Glutamatergic neuron (in vitro differentiated cells): ENCODE data around the gene TSR3. TPM values are rescaled to one million over a fixed set of nuclear protein-coding genes. Genes with fewer than 3 reads are reported as not detected.
A peak's percentile ranks its signal among the peaks of the same experiment; 100 is the strongest.

ENCODE experiments used
- DNase-seq: peaks from one replicate; pipeline ENCODE4 v3.0.0; 2022
- H3K27ac Mint-ChIP-seq: one replicate; pipeline ENCODE4 v1.8.0; 2020; ENCODE audit warnings: mild to moderate bottlenecking, mixed read lengths, inconsistent platforms; ENCODE audit not compliant: unreplicated experiment
- H3K27me3 Mint-ChIP-seq: one replicate; pipeline ENCODE4 v1.8.0; 2020; ENCODE audit warnings: mild to moderate bottlenecking, moderate library complexity, mixed read lengths, inconsistent platforms; ENCODE audit not compliant: unreplicated experiment
- H3K36me3 Mint-ChIP-seq: one replicate; pipeline ENCODE4 v1.8.0; 2020; ENCODE audit warnings: mild to moderate bottlenecking, mixed read lengths, inconsistent platforms; ENCODE audit not compliant: unreplicated experiment
- H3K4me1 Mint-ChIP-seq: one replicate; pipeline ENCODE4 v1.8.0; 2020; ENCODE audit warnings: mild to moderate bottlenecking, low read depth, mixed read lengths, inconsistent platforms; ENCODE audit not compliant: unreplicated experiment
- H3K4me3 Mint-ChIP-seq: one replicate; pipeline ENCODE4 v1.8.0; 2020; ENCODE audit warnings: mild to moderate bottlenecking, mixed read lengths, inconsistent platforms; ENCODE audit not compliant: unreplicated experiment
- H3K9me3 Mint-ChIP-seq: one replicate; pipeline ENCODE4 v1.8.0; 2020; ENCODE audit warnings: mild to moderate bottlenecking, moderate library complexity, mixed read lengths, inconsistent platforms; ENCODE audit not compliant: unreplicated experiment
- CTCF ChIP-seq: fragments of 200-600 bp; sonication (generic); IDR thresholded peaks from one replicate; pipeline ENCODE4 v1.5.0; 2021; ENCODE audit not compliant: partially characterized antibody, unreplicated experiment
- total RNA-seq: library from RNA; stranded (reverse); fragmentation: NEBNext Ultra II Directional; extraction: Animal tissue kit (Norgen Biotek cat#: 25700); gene quantifications from one replicate; pipeline ENCODE4 v1.2.1, GENCODE V29; 2021; ENCODE audit not compliant: unreplicated experiment

Gene TSR3
- total RNA-seq, 1 donor from 2014 or later: 52.5 TPM

DNA sequence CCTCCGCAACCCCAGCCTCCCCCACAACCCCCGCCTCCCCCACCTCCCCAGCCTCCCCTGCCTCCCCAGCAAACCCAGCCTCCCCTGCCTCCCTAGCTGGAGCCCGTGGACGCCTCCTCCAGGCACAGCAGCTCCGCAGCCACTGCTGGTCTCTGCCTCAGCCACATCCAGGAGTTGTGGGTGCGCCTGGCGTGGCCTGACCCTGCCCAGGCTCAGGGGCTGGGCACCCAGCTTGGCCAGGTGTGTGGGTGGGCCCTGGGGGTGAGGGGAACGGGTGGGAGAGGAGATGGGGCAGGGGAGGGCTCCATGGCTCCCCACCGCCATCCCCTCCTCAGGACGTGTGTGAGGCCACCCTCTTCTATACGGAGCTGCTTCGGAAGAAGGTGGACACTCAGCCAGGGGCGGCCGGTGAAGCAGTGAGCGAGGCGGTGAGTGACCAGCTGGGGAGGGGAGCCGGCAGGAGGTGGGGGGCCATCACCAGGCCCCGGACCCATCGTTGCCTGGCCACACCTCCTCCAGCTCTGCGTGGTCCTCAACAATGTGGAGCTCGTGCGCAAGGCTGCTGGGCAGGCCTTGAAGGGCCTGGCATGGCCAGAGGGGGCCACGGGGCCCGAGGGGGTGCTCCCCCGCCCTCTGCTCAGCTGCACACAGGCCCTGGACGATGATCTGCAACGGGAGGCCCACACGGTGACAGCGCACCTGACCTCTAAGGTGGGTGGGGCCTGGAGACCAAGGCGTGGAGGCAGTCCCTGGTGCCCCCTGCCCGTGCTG is 5.8 kb downstream of the TSR3 start:
- Mint-ChIP-seq H3K4me1 (no peaks in the 10 kb centered on the region), H3K4me3 (no peak overlapping the region), H3K9me3 (peaks cover 17% of the 10 kb centered on the region), H3K27me3 (peaks cover 11% of the 10 kb centered on the region), H3K27ac (no peak overlapping the region), H3K36me3 (no peaks in the 10 kb centered on the region)
- no peak for TF ChIP-seq CTCF
- no peak for DNase-seq

- Mint-ChIP-seq H3K9me3 (peaks cover 13% of the 10 kb centered on the region), H3K4me1 (no peaks in the 10 kb centered on the region), H3K36me3 (no peaks in the 10 kb centered on the region), H3K4me3 (no peak overlapping the region), H3K27ac (no peak overlapping the region), H3K27me3 (peaks cover 12% of the 10 kb centered on the region)
- peak; percentile 17 for DNase-seq
- no peak for TF ChIP-seq CTCF
These were observed 6.6 kb downstream of the TSR3 start for GRCh38 chr16:1345087-1345486.

DNA sequence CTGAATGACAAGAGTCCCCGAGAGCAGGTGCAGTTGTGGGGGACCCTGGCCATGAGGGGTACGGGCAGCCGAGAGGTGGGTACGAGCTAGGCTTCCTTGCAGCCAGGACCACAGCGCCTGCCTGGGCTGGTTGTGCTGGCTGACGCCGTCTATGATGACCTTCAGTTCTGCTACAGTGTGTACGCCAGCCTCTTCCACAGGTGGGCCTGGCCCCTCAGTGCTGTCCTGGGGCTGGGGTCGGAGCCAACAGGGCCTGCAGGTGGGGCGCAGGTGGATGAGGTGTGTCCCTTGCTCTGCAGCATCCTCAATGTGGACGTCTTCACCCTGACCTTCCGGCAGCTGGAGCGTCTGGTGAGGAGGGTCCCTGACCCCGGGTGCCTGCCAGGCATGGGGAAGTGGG is 7.2 kb downstream of the TSR3 start:
- no peak for TF ChIP-seq CTCF
- Mint-ChIP-seq H3K4me1 (no peaks in the 10 kb centered on the region), H3K9me3 (peaks cover 11% of the 10 kb centered on the region), H3K4me3 (no peak overlapping the region), H3K27me3 (peaks cover 13% of the 10 kb centered on the region), H3K27ac (no peak overlapping the region), H3K36me3 (no peaks in the 10 kb centered on the region)
- no peak for DNase-seq

DNA sequence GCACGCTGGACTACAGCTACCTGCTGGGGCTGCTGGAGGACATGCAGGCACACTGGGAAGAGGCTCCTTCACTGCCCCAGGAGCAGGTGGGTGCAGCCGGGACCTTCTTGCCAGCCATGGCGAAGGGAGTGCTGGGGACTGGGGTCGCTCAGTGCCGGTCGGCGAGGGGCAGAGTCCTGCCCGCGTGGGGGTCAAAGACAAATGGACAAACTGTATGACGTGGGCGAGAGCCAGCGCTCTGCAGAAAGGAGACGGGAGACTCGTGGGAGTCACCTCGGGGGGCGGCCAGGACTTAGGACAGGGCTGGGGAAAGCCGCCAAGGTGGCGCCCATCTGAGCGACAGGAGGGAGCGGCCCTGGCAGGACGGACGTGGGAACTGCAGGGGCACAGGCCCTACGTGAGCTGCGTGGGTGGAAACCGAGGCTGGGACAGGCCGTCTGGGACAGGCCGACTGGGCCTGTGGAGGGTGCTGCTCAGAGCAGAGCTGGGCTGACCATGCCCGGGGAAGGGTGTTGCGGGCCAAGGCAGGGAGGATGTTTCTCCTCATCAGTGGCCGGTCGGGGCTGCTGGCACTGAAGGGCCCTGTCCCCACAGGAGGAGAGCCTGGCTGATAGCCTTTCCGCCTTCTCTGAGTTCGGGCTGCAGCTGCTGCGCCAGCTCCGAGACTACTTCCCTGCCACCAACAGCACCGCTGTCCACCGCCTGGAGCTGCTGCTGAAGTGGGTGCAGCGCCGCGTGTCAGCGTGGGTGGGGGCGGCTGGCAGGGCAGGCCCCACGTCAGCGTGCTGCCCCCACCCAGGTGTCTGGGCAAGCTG is 8.0 kb downstream of the TSR3 start:
- no peak for TF ChIP-seq CTCF
- Mint-ChIP-seq H3K27me3 (peaks cover 14% of the 10 kb centered on the region), H3K27ac (peak overlapping the region; percentile 91), H3K4me3 (peak overlapping the region; percentile 88), H3K36me3 (no peaks in the 10 kb centered on the region), H3K9me3 (peaks cover 11% of the 10 kb centered on the region), H3K4me1 (no peaks in the 10 kb centered on the region)
- peak; percentile 23 for DNase-seq
